Activated T-helper 2 cell treated with anti-CD3 and anti-CD28 coated beads, Interferon-gamma antibody, Interleukin-2, Interleukin-4, amounts not matched to agents 10 μg/mL and 5 μg/mL and 100 μg/mL, durations not matched to agents 14 hours and 24 hours and 36 hours (primary cell): ENCODE data around the gene PCBP3. TPM values are rescaled to one million over a fixed set of nuclear protein-coding genes. Genes with fewer than 3 reads are reported as not detected.

Experiments used
- DNase-seq: peaks from one replicate; pipeline ENCODE4 v3.0.0; 2021; ENCODE audit warnings: low spot score
- H3K27ac Mint-ChIP-seq: one replicate; pipeline ENCODE4 v1.8.0; 2021; ENCODE audit warnings: mixed read lengths
- H3K27me3 Mint-ChIP-seq: one replicate; pipeline ENCODE4 v1.8.0; 2021; ENCODE audit warnings: low read depth, mixed read lengths
- H3K36me3 Mint-ChIP-seq: one replicate; pipeline ENCODE4 v1.8.0; 2021; ENCODE audit warnings: low read depth, mixed read lengths
- H3K4me1 Mint-ChIP-seq: one replicate; pipeline ENCODE4 v1.8.0; 2021; ENCODE audit warnings: low read depth, mixed read lengths
- H3K4me3 Mint-ChIP-seq: one replicate; pipeline ENCODE4 v1.8.0; 2021; ENCODE audit warnings: low read depth, mild to moderate bottlenecking, moderate library complexity, mixed read lengths
- H3K9me3 Mint-ChIP-seq: one replicate; pipeline ENCODE4 v1.8.0; 2021; ENCODE audit warnings: mixed read lengths
- intact Hi-C: fragments of 100-400 bp; cut with micrococcal nuclease; formaldehyde crosslinking; loops from one replicate; pipeline ENCODE4 v1.15.1; 2023
- total RNA-seq: library from RNA; stranded (reverse); gene quantifications from 2 replicates; pipeline ENCODE4 v1.2.3, GENCODE V29; 2022

Gene PCBP3
- total RNA-seq, 1 donor from 2014 or later = 6.9 TPM

DNA sequence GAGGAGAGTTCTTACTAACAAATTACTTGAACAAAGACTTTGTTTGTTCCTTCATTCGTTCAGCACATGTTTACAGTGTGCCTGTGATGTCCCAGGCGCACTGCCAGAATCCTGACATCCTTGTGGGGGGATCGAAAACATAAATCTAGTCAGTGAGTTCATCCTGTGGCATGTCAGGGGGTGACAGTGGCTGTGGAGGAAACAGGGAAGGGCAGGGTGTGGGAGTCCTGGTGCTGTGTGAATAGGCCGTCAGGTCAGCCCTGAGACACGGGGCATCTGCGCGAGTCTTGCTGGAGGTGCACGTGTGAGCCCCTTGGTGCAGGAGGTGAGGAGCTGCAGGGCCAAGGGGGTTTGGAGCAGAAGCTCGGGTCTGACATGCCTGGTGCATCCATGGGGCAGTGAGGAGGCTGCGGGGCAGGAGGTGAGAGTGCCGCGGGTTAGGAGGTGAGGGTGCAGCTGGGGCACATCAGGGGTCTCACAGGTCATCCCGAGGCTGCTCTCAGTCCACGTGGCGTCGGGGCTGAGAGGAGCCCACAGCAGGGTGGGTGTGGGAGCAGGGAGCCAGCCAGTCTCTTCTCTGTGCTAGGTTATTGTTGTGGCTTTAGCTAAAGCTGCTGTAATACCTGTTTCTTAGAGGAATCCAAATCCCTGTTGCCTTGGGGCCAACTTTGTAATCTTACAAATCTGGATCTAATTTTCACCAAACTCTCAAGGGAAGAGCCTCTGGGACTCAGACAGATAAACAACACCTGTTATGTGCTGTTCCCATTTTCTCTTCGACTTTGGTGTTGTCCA is 93.4 kb downstream of the PCBP3 start:
- Mint-ChIP-seq H3K4me3 (no peak overlapping the region), H3K36me3 (no peaks in the 10 kb centered on the region), H3K27ac (no peak overlapping the region), H3K27me3 (no peaks in the 10 kb centered on the region), H3K4me1 (peaks cover 2% of the 10 kb centered on the region), H3K9me3 (no peaks in the 10 kb centered on the region)
- intact Hi-C loops = no loop called here
- no peak for DNase-seq

DNA sequence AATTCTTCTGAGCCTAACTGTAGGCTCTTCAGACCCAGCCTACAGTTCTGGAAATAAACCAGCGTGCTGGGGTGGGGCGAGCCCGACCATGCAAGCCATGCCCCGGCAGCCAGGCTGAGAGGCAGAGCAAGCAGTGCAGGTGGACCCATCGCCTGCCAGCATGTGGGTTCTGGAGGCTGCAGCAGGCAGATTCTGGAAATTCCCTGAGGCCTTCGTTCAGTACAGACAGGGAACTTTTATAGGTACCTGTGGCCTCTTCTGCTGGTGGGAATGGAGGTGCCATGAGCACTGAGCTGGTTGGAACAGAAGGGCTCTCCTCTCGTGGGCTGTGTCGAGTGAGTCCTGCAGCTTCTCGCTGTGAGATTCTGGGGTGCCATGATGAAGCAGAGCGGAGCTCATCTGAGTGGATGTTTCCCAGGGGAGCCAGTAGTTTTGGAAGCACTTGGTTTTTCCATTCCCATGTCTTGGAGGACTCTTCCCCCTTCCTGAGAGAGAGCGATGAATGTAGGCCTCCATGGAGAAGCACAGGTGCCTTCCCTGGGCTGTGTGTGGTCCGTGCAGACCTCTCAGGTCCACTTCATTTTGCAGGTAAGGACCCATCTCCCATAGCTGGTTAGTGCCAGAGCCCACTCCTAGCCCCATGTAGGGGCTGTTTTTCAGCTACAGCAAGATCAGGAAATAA is 94.1 kb downstream of the PCBP3 start:
- no peak for DNase-seq
- Mint-ChIP-seq H3K9me3 (no peaks in the 10 kb centered on the region), H3K4me1 (peaks cover 8% of the 10 kb centered on the region), H3K36me3 (no peaks in the 10 kb centered on the region), H3K4me3 (no peak overlapping the region), H3K27me3 (no peaks in the 10 kb centered on the region), H3K27ac (no peak overlapping the region)
- intact Hi-C loops = no loop called here

DNA sequence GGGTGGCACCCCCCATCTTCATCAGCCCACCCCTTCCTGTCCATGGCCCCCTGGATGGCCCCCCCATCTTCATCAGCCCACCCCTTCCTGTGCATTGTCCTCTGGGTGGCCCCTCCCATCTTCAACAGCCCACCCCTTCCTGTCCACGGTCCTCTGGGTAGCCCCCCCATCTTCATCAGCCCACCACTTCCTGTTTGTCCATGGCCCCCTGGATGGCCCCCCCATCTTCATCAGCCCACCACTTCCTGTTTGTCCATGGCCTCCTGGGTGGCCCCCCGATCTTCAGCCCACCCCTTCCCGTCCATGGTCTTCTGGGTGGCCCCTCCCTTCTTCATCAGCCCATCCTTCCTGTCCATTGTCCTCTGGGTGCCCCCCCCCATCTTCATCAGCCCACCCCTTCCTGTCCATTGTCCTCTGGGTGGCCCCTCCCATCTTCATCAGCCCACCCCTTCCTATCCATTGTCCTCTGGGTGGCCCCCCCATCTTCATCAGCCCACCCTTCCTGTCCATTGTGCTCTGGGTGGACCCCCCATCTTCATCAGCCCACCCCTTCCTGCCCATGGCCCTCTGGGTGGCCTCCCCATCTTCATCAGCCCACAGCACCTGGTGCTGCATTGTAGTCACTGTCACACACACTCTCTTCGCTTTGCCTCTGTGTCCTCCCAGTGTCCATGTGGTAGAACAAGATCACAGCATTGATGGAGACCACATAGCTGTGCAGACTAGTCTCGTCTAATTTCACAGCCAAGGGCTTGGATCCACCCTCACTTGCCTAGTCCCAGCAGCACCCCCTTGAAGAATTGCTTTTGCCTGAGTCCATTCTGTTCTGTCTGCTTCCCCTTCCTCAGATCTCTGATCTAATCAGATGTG is 95.9 kb downstream of the PCBP3 start:
- Mint-ChIP-seq H3K27ac (no peak overlapping the region), H3K27me3 (no peaks in the 10 kb centered on the region), H3K4me3 (no peak overlapping the region), H3K9me3 (no peaks in the 10 kb centered on the region), H3K36me3 (no peaks in the 10 kb centered on the region), H3K4me1 (peaks cover 8% of the 10 kb centered on the region)
- DNase-seq = no peak
- intact Hi-C loops = no loop called here

DNA sequence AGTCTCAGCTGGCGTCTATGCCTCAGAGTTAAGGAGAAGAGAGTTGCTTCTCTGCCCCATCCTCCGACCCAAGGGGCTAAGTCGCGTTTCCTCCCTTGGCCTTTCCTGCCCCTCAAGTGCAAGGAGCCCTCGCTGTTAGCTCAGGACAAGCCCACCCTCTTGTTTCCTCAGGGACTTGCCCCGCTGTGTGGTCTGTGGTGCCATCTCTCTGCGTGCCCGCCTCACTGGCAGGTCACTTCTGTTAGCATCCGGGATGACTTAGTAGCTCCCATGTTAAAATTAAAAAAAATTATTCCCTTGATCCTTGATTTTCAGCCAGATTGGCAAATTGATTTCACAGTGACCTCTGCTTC is 96.5 kb downstream of the PCBP3 start:
- Mint-ChIP-seq H3K27me3 (no peaks in the 10 kb centered on the region), H3K4me3 (no peak overlapping the region), H3K27ac (no peak overlapping the region), H3K36me3 (peaks cover 4% of the 10 kb centered on the region), H3K9me3 (no peaks in the 10 kb centered on the region), H3K4me1 (peaks cover 8% of the 10 kb centered on the region)
- no peak for DNase-seq
- intact Hi-C loops = no loop called here

DNA sequence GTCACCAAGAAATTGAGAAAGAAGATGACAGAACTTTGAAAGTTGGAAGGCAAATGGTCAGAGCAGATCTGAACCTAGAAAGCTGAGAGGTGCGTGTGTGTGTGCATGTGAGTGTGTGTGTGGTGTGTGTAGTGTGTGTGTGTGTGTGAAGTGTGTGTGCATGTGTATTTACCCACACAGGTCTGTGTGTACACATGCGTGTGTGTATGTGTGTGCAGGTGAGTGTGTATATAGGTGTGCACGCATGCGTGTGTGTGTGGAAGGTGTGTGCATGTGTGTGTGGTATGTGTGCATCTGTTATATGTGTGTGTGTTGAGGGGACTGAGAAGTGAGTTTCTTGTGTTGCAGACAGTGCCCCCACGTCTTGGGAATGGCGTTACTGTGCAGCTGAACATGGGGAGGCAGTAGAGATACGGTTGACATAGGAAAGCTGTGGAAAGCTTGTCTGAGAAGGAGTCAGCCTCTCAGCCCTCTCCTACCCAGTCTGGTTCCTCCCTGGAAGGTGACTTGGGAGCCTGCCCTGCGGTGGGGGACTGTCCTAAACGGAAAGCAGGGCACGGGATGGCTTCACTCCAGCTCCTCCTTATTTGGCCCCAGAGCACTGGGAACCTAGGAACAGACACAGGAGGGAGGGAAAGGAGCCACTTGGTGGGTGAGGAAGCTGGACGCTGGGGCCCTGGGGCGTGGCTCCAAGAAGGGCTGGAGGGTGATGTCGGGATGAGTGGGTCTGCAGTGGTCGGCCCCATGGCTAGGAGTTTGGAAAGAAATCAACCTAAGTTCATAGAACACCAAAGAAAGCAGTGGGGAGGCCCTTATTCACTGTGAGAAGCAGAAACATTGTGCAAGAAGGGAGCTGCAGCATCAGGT is 97.2 kb downstream of the PCBP3 start:
- intact Hi-C loops = no loop called here
- H3K9me3 Mint-ChIP-seq = peaks cover 3% of the 10 kb centered on the region
- H3K27ac Mint-ChIP-seq = no peak overlapping the region
- H3K4me3 Mint-ChIP-seq = no peak overlapping the region
- H3K36me3 Mint-ChIP-seq = peaks cover 10% of the 10 kb centered on the region
- DNase-seq = no peak
- no peaks in the 10 kb centered on the region for H3K27me3 Mint-ChIP-seq
- peaks cover 8% of the 10 kb centered on the region for H3K4me1 Mint-ChIP-seq

DNA sequence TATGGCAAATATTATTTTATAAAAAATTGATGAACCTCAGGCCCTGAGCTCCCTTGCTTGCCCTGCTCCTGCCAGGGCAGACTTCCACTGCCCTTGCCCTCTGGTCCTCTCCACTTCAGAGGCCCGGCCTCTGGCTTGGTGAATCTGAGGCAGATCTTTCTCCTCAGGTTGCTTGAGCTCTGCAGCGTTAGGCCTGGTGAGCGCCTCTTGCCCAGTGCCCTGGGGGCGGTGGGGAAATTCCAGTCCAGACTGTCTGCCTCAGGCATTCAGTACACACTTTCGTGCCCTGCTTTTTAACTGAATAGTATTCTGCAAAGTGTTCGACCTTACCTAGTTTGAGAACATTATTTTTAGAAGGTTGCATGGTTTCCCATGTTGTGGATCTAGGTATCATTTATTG is 98.2 kb downstream of the PCBP3 start:
- Mint-ChIP-seq H3K27me3 (no peaks in the 10 kb centered on the region), H3K27ac (no peak overlapping the region), H3K9me3 (peaks cover 3% of the 10 kb centered on the region), H3K4me3 (no peak overlapping the region), H3K36me3 (peaks cover 10% of the 10 kb centered on the region), H3K4me1 (peaks cover 8% of the 10 kb centered on the region)
- no peak for DNase-seq
- intact Hi-C loops = no loop called here

DNA sequence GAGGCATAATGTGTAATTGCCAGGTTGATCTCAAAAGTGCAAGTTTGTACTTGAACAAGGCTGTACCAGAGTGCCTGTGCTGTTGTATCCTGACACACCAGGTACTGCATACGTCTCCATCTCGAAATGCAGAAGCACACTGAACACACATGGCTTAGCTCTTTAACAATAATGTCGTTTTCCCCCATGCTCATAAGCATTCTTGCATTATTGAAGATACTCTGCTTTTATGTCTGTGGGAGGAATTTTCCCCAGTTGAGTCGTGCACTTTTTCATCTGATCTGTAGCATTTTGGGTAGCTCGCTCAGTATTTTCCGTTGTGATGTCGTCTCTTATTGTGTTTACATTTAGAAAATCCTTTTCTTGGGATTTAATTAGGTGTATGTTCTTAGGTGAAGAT is 98.7 kb downstream of the PCBP3 start:
- H3K4me1 Mint-ChIP-seq = peaks cover 8% of the 10 kb centered on the region
- H3K4me3 Mint-ChIP-seq = no peak overlapping the region
- no peak for DNase-seq
- H3K27ac Mint-ChIP-seq = peak overlapping the region; percentile 14
- H3K27me3 Mint-ChIP-seq = no peaks in the 10 kb centered on the region
- peaks cover 3% of the 10 kb centered on the region for H3K9me3 Mint-ChIP-seq
- H3K36me3 Mint-ChIP-seq = peaks cover 10% of the 10 kb centered on the region
- intact Hi-C loops = no loop called here

DNA sequence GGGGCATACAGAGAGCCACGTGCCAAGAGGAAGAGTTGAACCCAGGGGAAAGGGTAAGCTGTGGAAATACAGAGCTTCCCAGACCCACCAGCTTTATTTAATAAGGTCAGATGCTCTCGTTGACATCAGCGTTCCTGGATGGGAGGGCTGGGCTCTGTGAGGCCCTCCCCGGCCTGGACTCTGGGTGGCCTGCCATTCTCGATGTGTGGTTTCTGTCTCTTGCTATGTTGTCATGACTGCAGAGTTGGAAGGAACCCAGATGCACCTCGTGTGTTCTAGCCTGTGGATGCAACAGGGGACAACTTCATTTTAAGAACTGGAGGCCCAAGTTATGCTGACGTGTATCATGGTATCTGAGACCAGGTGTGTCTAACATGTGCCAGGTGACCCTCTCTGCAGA is 101.7 kb downstream of the PCBP3 start:
- peaks cover 3% of the 10 kb centered on the region for H3K9me3 Mint-ChIP-seq
- no peak overlapping the region for H3K4me3 Mint-ChIP-seq
- H3K36me3 Mint-ChIP-seq = peaks cover 10% of the 10 kb centered on the region
- intact Hi-C loops = no loop called here
- H3K27me3 Mint-ChIP-seq = no peaks in the 10 kb centered on the region
- H3K27ac Mint-ChIP-seq = no peak overlapping the region
- H3K4me1 Mint-ChIP-seq = peaks cover 8% of the 10 kb centered on the region
- DNase-seq = no peak

DNA sequence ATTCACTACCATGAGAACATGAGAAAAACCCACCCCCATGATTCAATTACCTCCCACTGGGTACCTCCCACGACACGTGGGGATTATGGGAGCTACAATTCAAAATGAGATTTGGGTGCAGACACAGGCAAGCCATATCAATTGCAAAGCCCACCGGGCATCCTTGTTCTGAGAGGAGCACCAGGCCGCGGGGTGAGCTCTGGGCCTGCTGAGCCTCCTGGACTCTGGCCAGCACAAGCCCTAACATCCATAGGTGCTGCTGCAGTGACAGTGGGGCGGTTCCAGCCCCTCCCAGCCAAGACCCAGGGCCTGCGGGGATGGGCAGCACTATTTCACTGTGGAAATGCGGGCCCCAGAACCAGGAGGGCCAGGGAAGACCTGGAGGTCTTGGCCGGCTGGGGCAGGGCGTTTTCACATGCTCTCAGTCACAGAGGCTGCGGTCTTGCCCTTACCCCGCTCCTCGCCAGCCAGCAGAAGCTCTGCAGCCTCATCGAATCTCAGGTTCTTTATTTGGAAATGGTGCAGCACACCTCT is 103.8 kb downstream of the PCBP3 start:
- Mint-ChIP-seq H3K9me3 (peaks cover 3% of the 10 kb centered on the region), H3K4me3 (no peak overlapping the region), H3K36me3 (peaks cover 10% of the 10 kb centered on the region), H3K27ac (no peak overlapping the region), H3K4me1 (peaks cover 2% of the 10 kb centered on the region), H3K27me3 (no peaks in the 10 kb centered on the region)
- no peak for DNase-seq
- intact Hi-C loops = no loop called here

DNA sequence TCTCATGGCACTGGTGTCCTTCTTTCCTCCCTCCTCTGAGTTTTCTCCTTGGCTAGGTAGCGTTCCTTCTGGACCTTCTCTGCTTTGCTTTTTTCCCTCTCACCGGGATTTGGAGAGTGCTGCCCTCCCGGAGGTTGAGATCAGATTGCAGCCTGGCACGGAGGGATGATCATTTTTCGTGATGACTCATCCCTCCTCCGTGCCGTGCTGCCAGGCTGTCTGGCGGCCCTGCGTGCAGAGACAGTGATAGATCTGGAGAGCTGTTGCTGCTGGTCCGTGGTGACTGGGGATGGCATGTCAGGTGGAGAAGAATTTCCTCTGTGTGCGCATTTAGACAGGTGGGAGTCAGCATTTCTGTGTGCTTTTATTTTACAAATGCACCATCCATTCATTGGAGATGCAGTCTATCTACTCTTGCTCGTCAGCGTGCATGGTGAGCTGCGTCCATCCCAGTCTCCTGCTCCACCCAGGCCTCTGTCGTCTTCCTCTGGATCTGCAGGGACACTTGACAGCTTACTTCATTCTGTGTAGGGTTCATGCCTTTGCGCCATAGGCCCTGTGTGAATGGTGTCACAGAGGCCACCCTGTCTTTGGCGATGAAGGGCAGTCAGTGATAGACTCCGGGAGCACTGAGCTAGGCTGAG is 104.4 kb downstream of the PCBP3 start:
- peaks cover 3% of the 10 kb centered on the region for H3K9me3 Mint-ChIP-seq
- peaks cover 10% of the 10 kb centered on the region for H3K36me3 Mint-ChIP-seq
- DNase-seq = no peak
- intact Hi-C loops = no loop called here
- no peaks in the 10 kb centered on the region for H3K27me3 Mint-ChIP-seq
- H3K4me3 Mint-ChIP-seq = no peak overlapping the region
- no peaks in the 10 kb centered on the region for H3K4me1 Mint-ChIP-seq
- H3K27ac Mint-ChIP-seq = no peak overlapping the region

DNA sequence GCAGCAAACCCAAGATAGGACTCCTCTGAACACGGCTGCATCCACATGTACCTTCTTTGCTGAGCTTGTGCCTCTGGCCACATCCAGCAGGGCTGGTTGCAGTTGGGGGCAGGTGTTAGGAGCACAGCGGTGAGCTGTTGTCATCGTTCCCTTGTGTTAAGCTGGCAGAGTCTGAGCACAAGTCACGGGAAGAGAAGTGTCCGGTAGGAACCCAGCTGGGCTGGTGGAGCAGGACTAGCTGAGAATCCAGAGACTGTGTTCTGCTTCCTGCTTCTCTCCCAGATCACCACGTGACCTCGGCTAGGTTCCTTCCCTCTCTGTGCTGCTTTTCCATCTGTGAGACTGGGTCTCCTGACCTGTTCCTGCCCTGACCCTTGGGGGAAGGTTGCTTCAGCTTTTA is 105.1 kb downstream of the PCBP3 start:
- Mint-ChIP-seq H3K27me3 (no peaks in the 10 kb centered on the region), H3K4me3 (no peak overlapping the region), H3K36me3 (peaks cover 10% of the 10 kb centered on the region), H3K4me1 (no peaks in the 10 kb centered on the region), H3K9me3 (peaks cover 3% of the 10 kb centered on the region), H3K27ac (no peak overlapping the region)
- intact Hi-C loops = no loop called here
- DNase-seq = no peak

DNA sequence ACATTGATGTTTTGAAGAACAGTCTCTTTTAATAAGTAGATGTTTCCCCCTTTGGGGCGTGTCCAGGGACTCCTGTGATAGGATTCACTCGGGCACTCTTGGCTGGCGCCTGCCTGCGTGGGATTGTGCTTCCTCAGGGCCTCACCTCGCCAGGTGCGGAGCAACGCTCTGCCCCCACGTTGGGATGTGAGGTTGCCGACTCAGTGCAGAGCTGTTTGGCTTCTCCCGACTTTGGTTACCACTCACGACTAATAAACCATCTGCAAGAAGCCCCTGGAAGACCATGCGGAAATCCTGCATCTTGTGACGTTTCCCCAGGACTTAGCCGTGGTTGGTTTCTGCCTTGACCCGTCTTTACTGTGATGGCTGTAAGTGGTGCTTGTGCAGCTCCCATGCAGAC is 106.4 kb downstream of the PCBP3 start:
- Mint-ChIP-seq H3K4me1 (no peaks in the 10 kb centered on the region), H3K9me3 (peaks cover 3% of the 10 kb centered on the region), H3K36me3 (peaks cover 7% of the 10 kb centered on the region), H3K4me3 (no peak overlapping the region), H3K27ac (no peak overlapping the region), H3K27me3 (no peaks in the 10 kb centered on the region)
- no peak for DNase-seq
- intact Hi-C loops = no loop called here
